SK-N-SH treated with all-trans-retinoic acid at 6 μM for 48 hours (cell line): Measurements from ENCODE around the gene TSPAN9.

Experiments
- ATAC-seq: fragments of 200-7000 bp; cut with Tn5 transposase; 3 replicates; pipeline ENCODE4 v1.9.1; 2020; ENCODE audit warnings: mild to moderate bottlenecking, moderate library complexity
- BACH2 ChIP-seq: fragments of 250-450 bp; sonication (Bioruptor Pico); IDR thresholded peaks from 2 replicates; pipeline ENCODE4 v1.9.0; 2021; ENCODE audit warnings: mild to moderate bottlenecking, borderline replicate concordance
- CSDC2 ChIP-seq: fragments of 250-450 bp; sonication (Bioruptor Pico); IDR thresholded peaks from 2 replicates; pipeline ENCODE4 v1.5.0; 2020; ENCODE audit warnings: mild to moderate bottlenecking, moderate library complexity
- ESRRG ChIP-seq: fragments of 250-450 bp; sonication (Bioruptor Pico); IDR thresholded peaks from 2 replicates; pipeline ENCODE4 v1.6.1; 2021; ENCODE audit warnings: mild to moderate bottlenecking
- ISL1 ChIP-seq: fragments of 250-450 bp; sonication (Bioruptor Pico); IDR thresholded peaks from 2 replicates; pipeline ENCODE4 v2.1.2; 2022; ENCODE audit warnings: mild to moderate bottlenecking, moderate library complexity
- OSR1 ChIP-seq: fragments of 250-450 bp; sonication (Bioruptor Pico); IDR thresholded peaks from 2 replicates; pipeline ENCODE4 v1.8.0; 2022; ENCODE audit warnings: moderate library complexity, mild to moderate bottlenecking, inconsistent platforms
- POU6F1 ChIP-seq: fragments of 250-450 bp; sonication (Bioruptor Pico); IDR thresholded peaks from 2 replicates; pipeline ENCODE4 v1.8.0; 2021; ENCODE audit warnings: low read depth, mild to moderate bottlenecking, moderate library complexity, borderline replicate concordance
- PPARA ChIP-seq: fragments of 250-450 bp; sonication (Bioruptor Pico); IDR thresholded peaks from 2 replicates; pipeline ENCODE4 v1.5.0; 2020; ENCODE audit warnings: mild to moderate bottlenecking, borderline replicate concordance
- RARB ChIP-seq: fragments of 250-450 bp; sonication (Bioruptor Pico); IDR thresholded peaks from 2 replicates; pipeline ENCODE4 v1.8.0; 2021; ENCODE audit warnings: mild to moderate bottlenecking, moderate library complexity
- SNAI2 ChIP-seq: fragments of 250-450 bp; sonication (Bioruptor Pico); IDR thresholded peaks from 2 replicates; pipeline ENCODE4 v1.5.0; 2020; ENCODE audit warnings: mild to moderate bottlenecking, moderate library complexity
- TCF4 ChIP-seq: fragments of 250-450 bp; sonication (Bioruptor Pico); IDR thresholded peaks from 2 replicates; pipeline ENCODE4 v1.8.0; 2021; ENCODE audit warnings: mild to moderate bottlenecking, moderate library complexity, borderline replicate concordance
- TOX ChIP-seq: fragments of 250-450 bp; sonication (Bioruptor Pico); IDR thresholded peaks from 2 replicates; pipeline ENCODE4 v1.8.0; 2021; ENCODE audit warnings: mild to moderate bottlenecking, moderate library complexity, borderline replicate concordance
- TSHZ2 ChIP-seq: fragments of 250-450 bp; sonication (Bioruptor Pico); IDR thresholded peaks from 2 replicates; pipeline ENCODE4 v1.5.0; 2020; ENCODE audit warnings: mild to moderate bottlenecking, moderate library complexity
- ZFP3 ChIP-seq: fragments of 250-450 bp; sonication (Bioruptor Pico); IDR thresholded peaks from 2 replicates; pipeline ENCODE4 v1.5.0; 2020; ENCODE audit warnings: mild to moderate bottlenecking, moderate library complexity
- ZFP30 ChIP-seq: fragments of 450-650 bp; formaldehyde crosslinking; IDR thresholded peaks from 2 replicates; pipeline ENCODE4 v1.5.0; 2022; ENCODE audit warnings: mild to moderate bottlenecking, moderate library complexity
- ZNF70 ChIP-seq: fragments of 450-650 bp; formaldehyde crosslinking; IDR thresholded peaks from 2 replicates; pipeline ENCODE4 v1.5.0; 2020; ENCODE audit warnings: mild to moderate bottlenecking, moderate library complexity
- ZNF8 ChIP-seq: fragments of 450-650 bp; formaldehyde crosslinking; IDR thresholded peaks from 2 replicates; pipeline ENCODE4 v1.5.0; 2020; ENCODE audit warnings: mild to moderate bottlenecking, moderate library complexity
- TF ChIP-seq, protein P1 (sequence below): fragments of 250-450 bp; sonication (Bioruptor Pico); IDR thresholded peaks from 2 replicates; pipeline ENCODE4 v1.5.1; 2020; ENCODE audit warnings: low read depth, mild to moderate bottlenecking, moderate library complexity
- TF ChIP-seq, protein P2 (sequence below): fragments of 250-450 bp; sonication (Bioruptor Pico); IDR thresholded peaks from 2 replicates; pipeline ENCODE4 v1.8.0; 2020; ENCODE audit warnings: mild to moderate bottlenecking, moderate library complexity, borderline replicate concordance

The TSPAN9 gene

GRCh38 chr12:3089588-3089987 is 12.4 kb downstream of the TSPAN9 start (continued):
- TF ChIP-seq, protein P1, sequence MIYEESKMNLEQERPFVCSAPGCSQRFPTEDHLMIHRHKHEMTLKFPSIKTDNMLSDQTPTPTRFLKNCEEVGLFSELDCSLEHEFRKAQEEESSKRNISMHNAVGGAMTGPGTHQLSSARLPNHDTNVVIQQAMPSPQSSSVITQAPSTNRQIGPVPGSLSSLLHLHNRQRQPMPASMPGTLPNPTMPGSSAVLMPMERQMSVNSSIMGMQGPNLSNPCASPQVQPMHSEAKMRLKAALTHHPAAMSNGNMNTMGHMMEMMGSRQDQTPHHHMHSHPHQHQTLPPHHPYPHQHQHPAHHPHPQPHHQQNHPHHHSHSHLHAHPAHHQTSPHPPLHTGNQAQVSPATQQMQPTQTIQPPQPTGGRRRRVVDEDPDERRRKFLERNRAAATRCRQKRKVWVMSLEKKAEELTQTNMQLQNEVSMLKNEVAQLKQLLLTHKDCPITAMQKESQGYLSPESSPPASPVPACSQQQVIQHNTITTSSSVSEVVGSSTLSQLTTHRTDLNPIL (CRISPR knock-in tag) = no peak
- no peak for TF ChIP-seq ISL1 (CRISPR knock-in tag)
- TF ChIP-seq ZNF8 (CRISPR knock-in tag) = no peak
- no peak for TF ChIP-seq CSDC2 (CRISPR knock-in tag)

GRCh38 chr12:3090240-3091037 is 13.3 kb downstream of the TSPAN9 start:
- TF ChIP-seq TCF4 (CRISPR knock-in tag) = no peak
- no peak for TF ChIP-seq TOX
- TF ChIP-seq BACH2 (CRISPR knock-in tag) = no peak
- TF ChIP-seq POU6F1 (CRISPR knock-in tag) = no peak
- no peak for TF ChIP-seq OSR1 (CRISPR knock-in tag)
- no peak for TF ChIP-seq RARB (CRISPR knock-in tag)
- TF ChIP-seq TSHZ2 = no peak
- no peak for TF ChIP-seq PPARA (CRISPR knock-in tag)

GRCh38 chr12:3091038-3091319 is 13.8 kb downstream of the TSPAN9 start:
- no peak for ATAC-seq
- TF ChIP-seq RARB (CRISPR knock-in tag) = no peak
- no peak for TF ChIP-seq PPARA (CRISPR knock-in tag)
- no peak for TF ChIP-seq ZNF70 (CRISPR knock-in tag)
- TF ChIP-seq TOX = no peak
- TF ChIP-seq ZFP3 (CRISPR knock-in tag) = no peak
- TF ChIP-seq, protein P1 (CRISPR knock-in tag) = no peak
- TF ChIP-seq, protein P2, sequence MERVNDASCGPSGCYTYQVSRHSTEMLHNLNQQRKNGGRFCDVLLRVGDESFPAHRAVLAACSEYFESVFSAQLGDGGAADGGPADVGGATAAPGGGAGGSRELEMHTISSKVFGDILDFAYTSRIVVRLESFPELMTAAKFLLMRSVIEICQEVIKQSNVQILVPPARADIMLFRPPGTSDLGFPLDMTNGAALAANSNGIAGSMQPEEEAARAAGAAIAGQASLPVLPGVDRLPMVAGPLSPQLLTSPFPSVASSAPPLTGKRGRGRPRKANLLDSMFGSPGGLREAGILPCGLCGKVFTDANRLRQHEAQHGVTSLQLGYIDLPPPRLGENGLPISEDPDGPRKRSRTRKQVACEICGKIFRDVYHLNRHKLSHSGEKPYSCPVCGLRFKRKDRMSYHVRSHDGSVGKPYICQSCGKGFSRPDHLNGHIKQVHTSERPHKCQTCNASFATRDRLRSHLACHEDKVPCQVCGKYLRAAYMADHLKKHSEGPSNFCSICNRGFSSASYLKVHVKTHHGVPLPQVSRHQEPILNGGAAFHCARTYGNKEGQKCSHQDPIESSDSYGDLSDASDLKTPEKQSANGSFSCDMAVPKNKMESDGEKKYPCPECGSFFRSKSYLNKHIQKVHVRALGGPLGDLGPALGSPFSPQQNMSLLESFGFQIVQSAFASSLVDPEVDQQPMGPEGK (CRISPR knock-in tag) = no peak
- TF ChIP-seq TCF4 (CRISPR knock-in tag) = no peak
- TF ChIP-seq ESRRG (CRISPR knock-in tag) = no peak

More at GRCh38 chr12:3090240-3091037, 13.3 kb downstream of the TSPAN9 start:
- no peak for ATAC-seq

GRCh38 chr12:3091382-3092241 is 14.4 kb downstream of the TSPAN9 start:
- ATAC-seq = no peak
- TF ChIP-seq ESRRG (CRISPR knock-in tag) = no peak
- no peak for TF ChIP-seq SNAI2
- no peak for TF ChIP-seq ZFP30 (CRISPR knock-in tag)
